Epithelial cell of esophagus (primary cell): Measurements from ENCODE around the gene PGLYRP4.
"Not testable (repeated sequence)": the region's sequence is repeated elsewhere in the genome, so short reads cannot be mapped to it uniquely, and the experiment has no call there.

Experiments
- DNase-seq: peaks from one replicate; pipeline ENCODE4 v3.0.0; 2010; ENCODE audit warnings: low read depth
- H3K4me3 ChIP-seq: 2 replicates; pipeline ENCODE4 v1.5.1; 2011; ENCODE audit warnings: mild to moderate bottlenecking, low read length, control low read depth
- TF ChIP-seq, protein P1 (sequence below): IDR thresholded peaks from 2 replicates; pipeline ENCODE4 v1.5.1; 2011; ENCODE audit warnings: low read depth, mild to moderate bottlenecking, low read length, control low read depth, inconsistent platforms; ENCODE audit not compliant: insufficient read depth; ENCODE audit errors: missing control alignments

The PGLYRP4 gene

DNA sequence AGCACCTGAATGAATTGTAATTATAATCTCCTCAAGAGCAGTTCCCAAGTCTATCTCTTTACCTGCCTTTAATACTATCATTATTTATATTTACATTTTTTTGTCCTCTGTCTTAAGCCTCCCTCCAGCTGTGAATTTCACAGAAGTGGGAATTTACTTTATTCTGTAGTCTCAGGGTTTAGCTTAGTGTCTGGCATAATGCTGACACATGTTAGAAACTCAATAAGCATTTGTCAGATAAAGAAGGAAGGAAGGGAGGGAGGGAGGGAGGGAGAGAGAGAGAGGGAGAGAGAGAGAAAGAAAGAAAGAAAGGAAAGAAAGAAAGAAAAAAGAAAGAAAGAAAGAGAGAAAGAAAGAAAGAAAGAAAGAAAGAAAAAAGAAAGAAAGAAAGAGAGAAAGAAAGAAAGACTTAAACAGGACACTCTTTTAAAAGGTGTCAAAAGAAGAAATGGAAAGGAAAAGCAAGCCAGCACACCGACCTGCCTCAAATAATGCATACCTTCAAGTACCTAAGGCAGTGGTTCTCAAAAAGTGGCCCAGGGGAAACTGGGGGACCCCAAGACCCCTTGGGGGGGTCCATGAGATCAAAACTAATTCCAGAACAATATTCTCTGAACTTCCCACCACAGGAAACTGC, 1.8 kb upstream of the PGLYRP4 start:
- H3K4me3 ChIP-seq = no peak overlapping the region
- DNase-seq = no peak
- TF ChIP-seq, protein P1, sequence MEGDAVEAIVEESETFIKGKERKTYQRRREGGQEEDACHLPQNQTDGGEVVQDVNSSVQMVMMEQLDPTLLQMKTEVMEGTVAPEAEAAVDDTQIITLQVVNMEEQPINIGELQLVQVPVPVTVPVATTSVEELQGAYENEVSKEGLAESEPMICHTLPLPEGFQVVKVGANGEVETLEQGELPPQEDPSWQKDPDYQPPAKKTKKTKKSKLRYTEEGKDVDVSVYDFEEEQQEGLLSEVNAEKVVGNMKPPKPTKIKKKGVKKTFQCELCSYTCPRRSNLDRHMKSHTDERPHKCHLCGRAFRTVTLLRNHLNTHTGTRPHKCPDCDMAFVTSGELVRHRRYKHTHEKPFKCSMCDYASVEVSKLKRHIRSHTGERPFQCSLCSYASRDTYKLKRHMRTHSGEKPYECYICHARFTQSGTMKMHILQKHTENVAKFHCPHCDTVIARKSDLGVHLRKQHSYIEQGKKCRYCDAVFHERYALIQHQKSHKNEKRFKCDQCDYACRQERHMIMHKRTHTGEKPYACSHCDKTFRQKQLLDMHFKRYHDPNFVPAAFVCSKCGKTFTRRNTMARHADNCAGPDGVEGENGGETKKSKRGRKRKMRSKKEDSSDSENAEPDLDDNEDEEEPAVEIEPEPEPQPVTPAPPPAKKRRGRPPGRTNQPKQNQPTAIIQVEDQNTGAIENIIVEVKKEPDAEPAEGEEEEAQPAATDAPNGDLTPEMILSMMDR = no peak

DNA sequence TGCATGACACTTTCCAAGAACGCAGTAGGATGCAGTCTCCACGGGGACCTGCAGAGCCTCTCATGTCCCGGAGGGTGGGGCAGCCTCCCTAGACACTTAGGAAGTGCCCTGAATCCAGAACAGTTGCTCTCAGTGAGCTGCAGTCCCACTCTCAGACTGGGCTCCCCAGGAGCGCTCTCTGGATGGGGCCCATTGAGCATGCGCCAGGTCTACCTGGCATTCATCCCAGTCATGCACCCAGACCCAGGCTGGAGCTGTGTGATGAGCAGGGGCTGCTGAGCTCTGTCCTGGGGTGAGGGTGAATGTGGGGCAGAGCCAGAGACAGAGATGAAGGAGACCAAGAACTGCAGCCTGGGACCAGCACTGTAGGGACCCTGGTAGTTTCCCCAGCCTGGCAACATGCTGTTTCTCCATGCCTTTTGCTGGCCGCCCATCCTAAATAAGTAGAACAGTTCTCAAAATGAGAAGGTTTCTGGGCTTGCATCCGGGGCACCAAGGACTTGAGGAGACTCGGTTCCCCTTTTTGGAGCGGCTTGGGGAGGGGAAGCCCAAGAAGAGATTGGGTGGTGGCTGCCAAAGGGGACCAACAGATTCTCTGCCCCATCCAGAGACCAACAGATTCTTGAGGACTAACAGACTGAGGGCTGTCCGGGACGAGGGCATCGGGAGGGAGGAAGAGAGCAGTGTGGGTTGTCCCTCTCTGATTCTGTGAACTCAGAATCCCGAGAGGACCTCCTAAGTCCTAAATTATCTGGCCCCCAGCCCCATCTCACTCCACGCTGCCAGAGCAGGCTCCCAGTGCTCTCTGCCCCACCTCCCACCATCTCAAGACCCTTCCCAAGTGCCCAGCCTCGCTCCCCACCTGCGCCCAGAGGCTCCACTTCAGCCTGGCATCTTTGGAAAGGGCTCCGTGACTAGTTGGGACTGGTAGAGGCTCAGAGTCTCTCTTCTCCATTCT, 1.0 kb upstream of the PGLYRP4 start:
- no peak for DNase-seq
- no peak overlapping the region for H3K4me3 ChIP-seq
- TF ChIP-seq, protein P1 = no peak

DNA sequence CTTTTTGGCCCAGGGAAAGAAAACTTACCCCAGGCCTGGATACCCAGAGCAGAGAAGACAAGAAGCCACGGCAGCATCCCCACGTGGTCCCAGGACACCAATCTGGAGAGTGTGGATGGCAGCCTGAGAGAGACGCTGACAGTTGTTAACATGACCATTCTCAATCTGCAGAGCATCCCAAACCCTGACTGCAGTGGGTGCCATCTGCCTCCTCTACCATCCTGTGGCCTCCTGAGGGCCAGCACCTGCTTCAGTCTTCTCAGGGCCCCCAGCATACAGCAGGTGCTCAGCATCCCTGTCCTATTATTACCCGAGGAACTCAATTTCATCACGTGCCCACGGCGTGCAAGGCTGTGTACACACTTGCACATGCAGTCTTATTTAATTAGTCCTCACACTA, 785 bp downstream of the PGLYRP4 start:
- TF ChIP-seq, protein P1 = no peak
- H3K4me3 ChIP-seq = peak overlapping the region; percentile 13
- no peak for DNase-seq

DNA sequence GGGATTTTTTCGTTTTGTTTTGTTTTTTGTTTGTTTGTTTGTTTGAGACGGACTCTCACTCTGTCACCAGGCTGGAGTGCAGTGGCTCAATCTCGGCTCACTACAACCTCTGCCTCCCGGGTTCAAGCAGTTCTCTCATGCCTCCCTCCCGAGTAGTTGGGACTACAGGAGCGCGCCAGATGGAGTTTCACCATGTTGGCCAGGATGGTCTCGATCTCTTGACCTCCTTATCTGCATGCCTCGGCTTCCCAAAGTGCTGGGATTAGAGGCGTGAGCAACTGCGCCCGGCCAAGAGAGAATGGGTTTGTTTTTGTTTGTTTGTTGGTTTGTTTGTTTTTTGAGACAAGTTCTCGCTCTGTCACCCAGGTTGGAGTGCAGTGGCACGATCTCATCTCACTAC, 1.6 kb downstream of the PGLYRP4 start:
- DNase-seq, H3K4me3 ChIP-seq: not testable (repeated sequence)

DNA sequence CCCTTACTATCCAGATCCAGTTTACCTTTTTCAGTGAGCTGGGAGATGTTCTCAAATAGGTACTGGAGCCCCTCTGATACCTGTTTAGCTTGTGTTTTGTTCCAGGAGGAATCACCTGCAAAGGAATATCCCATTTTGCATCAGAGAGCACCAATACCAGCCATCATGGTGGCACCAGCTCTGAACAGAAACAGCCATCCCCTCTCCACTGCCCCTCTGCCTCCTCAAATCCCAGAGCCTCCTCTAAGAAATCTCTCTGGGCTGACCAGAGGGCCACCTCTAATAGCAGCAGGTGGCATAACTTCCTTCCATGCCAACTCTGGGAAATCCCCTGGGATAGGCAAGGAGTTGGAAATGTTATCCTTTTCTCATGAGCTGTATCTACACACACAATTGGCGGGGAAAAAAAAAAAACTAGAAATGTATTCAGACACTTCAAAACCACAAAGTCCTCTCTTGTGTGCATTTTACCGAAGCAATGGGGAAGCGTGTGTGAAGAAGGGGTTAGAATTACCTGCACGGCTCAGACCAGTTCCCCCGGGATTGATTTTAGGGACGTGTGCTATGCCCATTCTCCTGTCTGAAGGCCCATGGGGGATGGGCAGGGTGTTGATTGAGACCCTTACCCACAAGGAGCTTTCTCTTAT, 2.4 kb downstream of the PGLYRP4 start:
- H3K4me3 ChIP-seq = no peak overlapping the region
- TF ChIP-seq, protein P1 = no peak

DNA sequence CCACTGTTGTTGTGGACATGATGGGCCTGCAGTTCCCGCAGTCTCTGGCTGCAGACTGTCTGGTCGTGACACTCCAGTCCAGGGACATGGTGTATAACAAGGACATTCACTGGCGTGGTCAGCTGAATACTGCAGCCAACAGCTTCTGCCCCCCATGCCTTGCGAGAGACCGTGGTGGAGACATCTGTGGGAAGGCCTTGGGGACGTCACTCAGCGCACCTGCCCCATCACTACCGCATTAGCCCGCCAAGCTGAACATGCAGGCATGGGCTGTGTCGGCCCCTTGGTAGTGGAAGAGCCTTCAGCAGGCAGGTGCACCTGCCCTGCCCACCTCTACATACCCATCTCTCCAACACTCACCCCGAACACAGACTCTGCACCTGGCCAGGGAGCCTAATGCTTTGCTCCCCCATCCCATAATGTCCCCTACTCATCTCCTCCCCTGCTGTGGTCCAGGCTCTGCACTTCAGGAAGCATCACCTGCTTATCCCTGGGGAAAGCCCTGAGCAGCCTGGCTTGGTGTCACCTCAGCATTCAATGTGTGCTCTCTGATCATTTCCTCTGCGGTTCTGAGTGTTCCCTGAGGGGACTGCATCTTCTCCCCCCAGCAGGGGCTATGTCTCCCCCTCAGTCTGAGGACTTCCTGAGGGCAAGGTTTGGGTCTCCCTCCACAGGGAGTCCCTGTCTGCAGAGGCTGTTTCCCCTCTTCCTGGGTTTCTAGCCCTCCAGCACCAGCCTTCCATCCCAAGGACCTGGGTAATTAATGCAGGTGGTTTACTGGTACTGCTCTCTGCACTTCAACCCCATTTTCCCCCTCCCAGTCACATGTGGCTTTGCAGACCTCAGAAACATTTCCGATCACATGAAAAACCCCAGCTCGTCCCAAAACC, 3.2 kb downstream of the PGLYRP4 start:
- TF ChIP-seq, protein P1 = no peak
- no peak overlapping the region for H3K4me3 ChIP-seq
- DNase-seq = no peak

More for the DNA sequence above, 2.4 kb downstream of the PGLYRP4 start:
- DNase-seq = no peak
